Skeletal muscle tissue (tissue), 4 donors: Measurements from ENCODE around the gene AP3S1. TPM values are rescaled to one million over a fixed set of nuclear protein-coding genes. Genes with fewer than 3 reads are reported as not detected.
"Not testable (repeated sequence)": the region's sequence is repeated elsewhere in the genome, so short reads cannot be mapped to it uniquely, and the experiment has no call there.

Experiments used
- H3K27ac ChIP-seq: one replicate; pipeline ENCODE4 v1.7.0; 2013; ENCODE audit warnings: mild to moderate bottlenecking, low read depth, low read length, inconsistent platforms
- H3K27me3 ChIP-seq, 3 donors: one replicate each; pipeline ENCODE4 v1.7.0; 2013; ENCODE audit warnings: low read length in 3 of 3; ENCODE audit not compliant: control insufficient read depth in 3 of 3, insufficient read depth in 3 of 3
- H3K36me3 ChIP-seq, 3 donors: one replicate each; pipeline ENCODE4 v1.7.0; 2013; ENCODE audit warnings: low read length in 3 of 3; ENCODE audit not compliant: control insufficient read depth in 3 of 3, insufficient read depth in 3 of 3
- H3K4me1 ChIP-seq, 3 donors: one replicate each; pipeline ENCODE4 v1.7.0; 2013; ENCODE audit warnings: low read length in 3 of 3, mild to moderate bottlenecking in 3 of 3; ENCODE audit not compliant: control insufficient read depth in 3 of 3, insufficient read depth in 3 of 3
- H3K4me3 ChIP-seq, 3 donors: one replicate each; pipeline ENCODE4 v1.7.0; 2013; ENCODE audit warnings: low read length in 3 of 3
- H3K9ac ChIP-seq, 3 donors: one replicate each; pipeline ENCODE4 v1.7.0; 2013; ENCODE audit warnings: low read length in 3 of 3, mild to moderate bottlenecking in 3 of 3, moderate library complexity in 2 of 3, low read depth in 1 of 3
- H3K9me3 ChIP-seq, 3 donors: one replicate each; pipeline ENCODE4 v1.7.0; 2013; ENCODE audit warnings: low read length in 3 of 3; ENCODE audit not compliant: control insufficient read depth in 3 of 3
- total RNA-seq: library from RNA; depleted of rRNA; stranded (reverse); fragments of >200 nt; gene quantifications from one replicate; pipeline ENCODE4 v1.2.3, GENCODE V29; 2014
- donor health status: Osteomylitis.

Gene AP3S1
- total RNA-seq, 1 donor from 2014 or later, result 92.4 TPM

DNA sequence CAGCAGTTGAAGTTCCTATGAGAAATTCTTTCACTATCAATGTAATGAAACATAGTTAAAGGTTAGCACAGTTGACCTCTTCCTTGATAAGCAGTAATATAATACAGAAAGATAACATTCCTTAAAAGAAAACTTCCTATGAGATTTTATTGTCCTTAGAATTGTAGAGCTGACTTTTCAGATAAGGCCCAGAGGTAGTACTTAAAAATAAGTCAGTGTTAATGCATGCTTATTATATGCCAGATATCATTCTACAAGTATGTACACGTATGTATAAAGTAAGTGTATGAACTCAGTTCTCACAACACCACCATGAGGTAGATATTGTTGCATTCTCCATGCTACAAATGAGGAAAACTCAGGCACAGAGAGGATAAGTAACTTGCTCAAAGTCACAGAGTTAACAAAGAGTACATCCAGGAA lies 15.3 kb downstream of the AP3S1 start:
- Histone ChIP-seq H3K9me3 (no peaks in the 10 kb centered on the region), H3K36me3 (no peaks in the 10 kb centered on the region), H3K4me1 (peaks cover 0 to 11% (median 11%) of the 10 kb centered on the region in 3 donors), H3K27me3 (no peaks in the 10 kb centered on the region), H3K4me3 (no peak overlapping the region), H3K27ac (no peak overlapping the region), H3K9ac (peak overlapping the region in 1 of 3 donors; percentile 54)

- Histone ChIP-seq H3K27ac (no peak overlapping the region), H3K36me3 (no peaks in the 10 kb centered on the region), H3K9ac (peak overlapping the region in 1 of 3 donors; percentile 54), H3K27me3 (no peaks in the 10 kb centered on the region), H3K4me1 (peaks cover 0 to 11% (median 11%) of the 10 kb centered on the region in 3 donors), H3K9me3 (no peaks in the 10 kb centered on the region), H3K4me3 (no peak overlapping the region)
Measured at GRCh38 chr5:115857626-115858349, 16.1 kb downstream of the AP3S1 start.

DNA sequence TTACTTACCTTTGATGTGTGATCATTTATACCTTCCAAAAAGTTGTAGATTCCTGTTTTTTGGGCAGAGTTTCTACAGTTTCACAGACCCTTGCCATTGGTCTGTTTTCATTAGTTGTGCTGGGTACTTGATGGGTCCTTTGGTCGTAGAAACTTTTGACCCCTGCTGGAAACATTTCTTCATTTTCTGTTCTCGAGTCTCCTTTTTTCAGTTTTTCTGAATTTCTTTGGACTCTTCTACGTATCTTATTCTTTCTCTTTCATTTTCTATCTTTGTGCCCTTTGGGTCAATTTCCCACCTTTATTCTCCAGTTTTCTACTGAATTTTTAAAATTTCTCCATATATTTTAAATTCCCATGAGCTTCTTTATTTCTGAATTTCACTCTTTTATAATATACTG lies 16.7 kb downstream of the AP3S1 start:
- Histone ChIP-seq H3K9me3 (no peaks in the 10 kb centered on the region), H3K4me1 (peaks cover 0 to 11% (median 11%) of the 10 kb centered on the region in 3 donors), H3K27ac (no peak overlapping the region), H3K27me3 (no peaks in the 10 kb centered on the region), H3K4me3 (no peak overlapping the region), H3K9ac (no peak overlapping the region), H3K36me3 (no peaks in the 10 kb centered on the region)

- Histone ChIP-seq H3K36me3 (no peaks in the 10 kb centered on the region), H3K4me3 (no peak overlapping the region), H3K4me1 (peaks cover 0 to 11% (median 11%) of the 10 kb centered on the region in 3 donors), H3K9me3 (peaks cover 0 to 2% (median 0%) of the 10 kb centered on the region in 3 donors), H3K27me3 (no peaks in the 10 kb centered on the region), H3K9ac (no peak overlapping the region), H3K27ac (no peak overlapping the region)
Measured at GRCh38 chr5:115859378-115859777, 17.6 kb downstream of the AP3S1 start.

DNA sequence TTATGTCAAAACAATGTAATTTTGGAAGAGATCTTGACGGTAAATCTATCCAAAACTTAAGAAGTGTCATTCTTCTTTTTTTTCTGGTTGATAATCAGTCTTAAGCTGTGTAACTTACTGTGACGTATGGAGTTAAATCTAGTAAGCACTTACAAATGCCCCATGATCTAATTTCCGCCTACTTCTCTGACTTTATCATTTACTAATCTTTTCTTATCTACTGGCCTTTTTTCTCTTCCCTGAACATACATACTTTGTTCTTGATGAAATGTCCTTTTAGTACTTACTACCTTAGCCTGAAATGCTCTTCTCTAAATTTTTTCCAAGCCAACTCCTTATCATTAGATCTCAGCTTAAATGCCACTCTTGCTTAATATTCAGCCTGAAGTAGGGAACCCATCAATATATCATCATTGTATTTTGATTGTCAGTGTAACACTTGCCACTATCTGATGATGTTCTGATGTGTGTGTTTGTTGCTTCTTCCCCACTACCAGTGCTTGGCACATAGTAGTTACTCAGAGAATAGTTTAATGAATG lies 27.6 kb downstream of the AP3S1 start:
- Histone ChIP-seq H3K4me1 (no peaks in the 10 kb centered on the region), H3K36me3 (peaks cover 2 to 15% (median 8%) of the 10 kb centered on the region in 3 donors), H3K4me3 (no peak overlapping the region), H3K27ac (no peak overlapping the region), H3K27me3 (no peaks in the 10 kb centered on the region), H3K9ac (no peak overlapping the region), H3K9me3 (no peaks in the 10 kb centered on the region)

DNA sequence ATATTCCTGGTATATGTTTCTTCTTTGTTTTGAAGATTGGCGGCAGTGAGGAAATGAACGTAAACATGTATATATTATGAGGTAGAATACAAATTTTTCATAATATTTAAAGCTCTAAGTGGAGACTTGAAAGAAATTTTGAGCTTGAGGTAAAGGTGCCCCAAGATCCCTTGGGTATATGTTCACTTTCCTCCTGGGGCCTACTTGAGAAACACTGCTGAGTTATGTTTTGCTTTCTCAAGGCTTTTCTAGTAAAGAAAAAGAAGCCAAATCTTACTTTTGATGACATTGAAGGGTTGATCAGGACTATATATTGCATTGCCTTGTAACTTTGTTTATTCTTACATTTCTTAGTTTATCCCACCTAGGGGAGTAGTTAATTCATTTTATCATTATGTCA lies 30.7 kb downstream of the AP3S1 start:
- no peaks in the 10 kb centered on the region for H3K9me3 ChIP-seq

DNA sequence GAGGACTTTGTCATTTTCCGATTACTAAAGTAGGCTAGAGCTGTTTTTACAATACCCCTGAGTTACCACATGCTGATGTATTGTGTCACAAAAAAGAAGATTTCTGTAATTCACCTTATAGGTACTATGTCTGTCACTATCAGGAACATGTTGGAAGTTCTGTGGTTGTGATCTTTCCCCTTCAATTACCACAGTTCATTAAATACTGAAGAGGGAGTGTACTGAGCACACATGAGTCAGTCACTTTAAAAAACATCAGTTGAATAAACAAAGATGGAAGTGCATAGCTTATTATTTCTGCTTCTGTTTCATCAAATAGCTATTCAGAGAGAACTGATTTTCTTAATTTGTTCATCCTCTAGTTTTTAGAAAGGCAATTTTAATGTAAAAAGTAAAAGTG lies 31.7 kb downstream of the AP3S1 start:
- Histone ChIP-seq H3K9me3 (no peaks in the 10 kb centered on the region), H3K9ac (no peak overlapping the region), H3K4me3 (no peak overlapping the region), H3K27me3 (no peaks in the 10 kb centered on the region), H3K36me3 (peaks cover 2 to 15% (median 8%) of the 10 kb centered on the region in 3 donors), H3K27ac (no peak overlapping the region), H3K4me1 (no peaks in the 10 kb centered on the region)

More for the DNA sequence above, 30.7 kb downstream of the AP3S1 start:
- H3K4me3 ChIP-seq, result no peak overlapping the region
- peaks cover 2 to 15% (median 8%) of the 10 kb centered on the region in 3 donors for H3K36me3 ChIP-seq
- H3K4me1 ChIP-seq, result no peaks in the 10 kb centered on the region
- no peak overlapping the region for H3K9ac ChIP-seq
- H3K27ac ChIP-seq, result no peak overlapping the region
- no peaks in the 10 kb centered on the region for H3K27me3 ChIP-seq

GRCh38 chr5:115875447-115875846 lies 33.7 kb downstream of the AP3S1 start:
- H3K4me1 ChIP-seq, result no peaks in the 10 kb centered on the region
- H3K4me3 ChIP-seq, result no peak overlapping the region
- H3K27me3 ChIP-seq, result no peaks in the 10 kb centered on the region
- H3K9me3 ChIP-seq, result no peaks in the 10 kb centered on the region
- H3K36me3 ChIP-seq, result peaks cover 2 to 12% (median 5%) of the 10 kb centered on the region in 3 donors
- H3K27ac ChIP-seq, result no peak overlapping the region
- H3K9ac ChIP-seq, result no peak overlapping the region

DNA sequence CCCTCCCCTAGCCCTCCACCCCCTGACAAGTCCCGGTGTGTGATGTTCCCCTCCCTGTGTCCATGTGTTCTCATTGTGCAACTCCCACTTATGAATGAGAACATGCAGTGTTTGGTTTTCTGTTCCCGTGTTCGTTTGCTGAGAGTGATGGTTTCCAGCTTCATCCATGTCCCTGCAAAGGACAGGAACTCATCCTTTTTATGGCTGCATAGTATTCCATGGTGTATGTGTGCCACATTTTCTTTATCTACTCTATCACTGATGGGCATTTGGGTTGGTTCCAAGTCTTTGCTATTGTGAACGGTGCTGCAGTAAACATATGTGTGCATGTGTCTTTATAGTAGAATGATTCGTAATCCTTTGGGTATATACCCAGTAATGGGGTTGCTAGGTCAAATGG lies 35.6 kb downstream of the AP3S1 start:
- H3K4me1 ChIP-seq, H3K9ac ChIP-seq, H3K27ac ChIP-seq, H3K9me3 ChIP-seq, H3K4me3 ChIP-seq, H3K27me3 ChIP-seq, H3K36me3 ChIP-seq: not testable (repeated sequence)

- not testable (repeated sequence) for H3K36me3 ChIP-seq, H3K4me3 ChIP-seq, H3K9ac ChIP-seq, H3K4me1 ChIP-seq, H3K27ac ChIP-seq, H3K9me3 ChIP-seq, H3K27me3 ChIP-seq
Measured at GRCh38 chr5:115882434-115882833, 40.7 kb downstream of the AP3S1 start.
